ENCODE data around the gene WBP1.
"Not testable (repeated sequence)": the region's sequence is repeated elsewhere in the genome, so short reads cannot be mapped to it uniquely, and the experiment has no call there.

Gene WBP1

DNA sequence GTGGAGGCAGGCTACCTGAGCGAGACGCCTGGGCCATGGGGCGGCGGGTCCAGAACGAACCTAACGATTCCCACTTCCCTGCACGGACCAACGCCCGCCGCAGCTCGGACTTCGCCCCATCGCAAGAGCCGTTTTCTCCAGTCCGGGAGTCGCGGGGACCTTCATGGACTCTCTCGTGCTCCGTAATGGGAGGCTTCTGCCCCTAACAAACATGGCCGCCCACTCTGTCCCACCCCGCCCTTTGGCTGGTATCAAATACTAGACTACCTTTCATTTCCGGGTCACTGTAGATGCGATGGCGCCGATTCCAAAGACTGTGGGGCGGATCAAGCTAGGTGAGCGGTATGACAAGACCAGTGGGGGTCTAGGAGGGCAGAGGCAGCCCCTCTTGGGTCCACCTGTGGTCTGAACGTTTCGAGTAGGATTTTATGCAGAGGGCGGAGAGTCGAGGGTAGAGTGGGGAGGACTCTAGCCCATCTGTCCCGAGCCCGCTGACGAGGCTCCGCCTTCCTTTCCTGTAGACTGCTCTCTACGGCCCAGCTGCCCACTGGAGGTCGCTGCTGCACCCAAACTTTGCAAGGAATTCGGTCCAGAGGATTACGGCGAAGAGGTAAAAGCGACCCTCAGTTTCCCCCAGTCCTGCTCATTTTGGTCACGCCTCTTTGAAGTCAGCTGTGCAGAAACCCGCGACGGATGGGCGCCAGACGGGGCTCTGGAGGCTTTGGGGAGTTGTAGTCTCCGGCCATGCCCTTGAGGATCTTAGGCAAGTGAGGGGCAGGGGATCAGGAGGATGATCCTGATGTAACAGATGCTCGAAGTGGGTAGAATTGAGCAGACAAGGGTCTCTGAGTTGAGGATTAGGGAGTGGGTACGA lies 24.8 kb downstream of the WBP1 start, which contains the start of the genes CCDC142 and TTC31:
Gene CCDC142, minus strand, starts transcription at position 198 of the 874 bp plus-strand sequence. Its CDS starts 161 bp downstream, at position 37.
Gene TTC31, plus strand, starts transcription at position 281 of the 874 bp plus-strand sequence. Its CDS starts 15 bp downstream, at position 296.
- peak; percentile 84 to 89 (median 86) for DNase-seq (ENCODE audit: low read depth in 3 of 3)

- DNase-seq (ENCODE audit: low read depth in 3 of 3): not testable (repeated sequence)
Observed at GRCh38 chr2:74483675-74484164, 25.5 kb downstream of the WBP1 start.

DNA sequence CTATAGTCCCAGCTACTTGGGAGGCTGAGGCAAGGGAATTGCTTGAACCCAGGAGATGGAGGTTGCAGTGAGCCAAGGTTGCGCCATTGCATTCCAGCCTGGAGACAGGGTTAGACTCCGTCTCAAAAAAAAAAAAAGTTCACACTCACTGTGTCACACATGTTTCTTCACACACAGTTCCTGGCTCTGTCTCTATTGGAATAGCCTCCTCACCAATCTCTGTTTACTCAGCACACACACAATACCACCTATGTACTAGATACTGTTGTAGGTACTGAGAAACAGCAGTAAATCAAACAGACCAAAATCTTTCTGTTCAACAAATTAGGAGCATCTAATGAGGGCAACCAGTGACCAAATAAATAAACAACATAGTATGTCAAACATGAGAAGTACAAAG lies 27.9 kb downstream of the WBP1 start:
- DNase-seq (ENCODE audit: low read depth in 3 of 3): no peak

GRCh38 chr2:74488643-74489481 lies 30.6 kb downstream of the WBP1 start:
- no peak for DNase-seq (ENCODE audit: low read depth in 3 of 3)

- no peak for DNase-seq (ENCODE audit: low read depth in 3 of 3)
Observed at GRCh38 chr2:74489906-74490305, 31.7 kb downstream of the WBP1 start.

DNA sequence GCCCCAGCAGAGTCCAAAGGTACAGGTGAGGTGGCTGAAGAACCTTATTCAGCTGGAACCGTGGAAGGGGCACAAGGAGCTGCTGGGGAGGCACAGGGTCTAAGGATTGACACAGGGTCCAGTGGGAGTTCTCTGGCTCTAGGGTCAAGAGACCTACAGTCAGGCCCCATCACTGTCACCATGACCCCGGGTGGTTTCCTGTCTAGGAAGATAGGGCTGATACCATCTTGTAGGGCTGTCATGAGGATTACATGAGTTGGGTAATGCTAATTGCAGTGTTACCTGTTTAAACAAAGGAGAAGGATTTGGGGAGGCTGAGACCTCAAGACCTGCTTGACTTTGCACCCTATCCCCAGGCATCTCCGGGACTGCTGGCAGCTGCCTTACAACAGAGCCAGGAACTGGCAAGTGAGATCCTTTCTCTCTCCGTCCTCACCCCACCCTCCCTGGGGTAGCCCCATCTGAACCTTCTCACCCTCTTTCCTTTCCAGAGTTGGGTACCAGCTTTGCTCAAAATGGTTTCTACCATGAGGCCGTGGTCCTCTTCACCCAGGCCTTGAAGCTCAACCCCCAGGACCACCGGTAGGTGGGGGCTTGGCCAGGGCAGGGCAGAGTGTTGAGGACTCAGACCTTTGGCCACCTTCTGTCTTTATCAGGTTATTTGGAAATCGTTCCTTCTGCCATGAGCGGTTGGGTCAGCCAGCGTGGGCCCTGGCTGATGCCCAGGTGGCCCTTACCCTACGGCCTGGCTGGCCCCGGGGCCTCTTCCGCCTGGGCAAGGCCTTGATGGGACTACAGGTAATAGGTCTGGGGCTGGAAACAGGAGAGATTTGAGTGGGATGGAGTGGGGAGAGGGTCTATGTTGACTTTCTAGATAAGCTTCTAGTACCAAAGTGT lies 33.7 kb downstream of the WBP1 start:
- no peak for DNase-seq (ENCODE audit: low read depth in 3 of 3)

DNA sequence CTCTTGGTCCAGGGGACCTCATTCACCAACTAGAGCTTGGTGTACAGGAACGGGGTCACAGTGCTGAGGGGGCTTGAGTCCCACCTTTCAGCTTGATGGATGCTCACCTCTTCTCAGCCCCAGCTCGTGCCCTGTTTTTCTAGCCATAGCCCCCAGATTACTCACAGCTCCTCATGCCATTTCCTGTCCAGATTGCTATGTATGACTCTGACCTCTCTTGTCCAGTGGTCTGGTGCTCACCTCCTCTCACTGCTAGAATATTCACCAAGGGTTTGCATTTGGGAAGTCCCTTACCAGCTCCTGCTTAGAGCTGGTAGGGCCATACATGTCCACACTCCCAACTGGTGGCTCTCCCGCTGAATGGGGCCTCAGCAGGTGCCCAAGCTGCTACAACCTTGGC lies 35.3 kb downstream of the WBP1 start:
- no peak for DNase-seq (ENCODE audit: low read depth in 3 of 3)

- DNase-seq (ENCODE audit: low read depth in 3 of 3): no peak
Observed at GRCh38 chr2:74495440-74495839, 37.2 kb downstream of the WBP1 start.

GRCh38 chr2:74496997-74497776 lies 38.9 kb downstream of the WBP1 start:
- DNase-seq (ENCODE audit: low read depth in 3 of 3): no peak

DNA sequence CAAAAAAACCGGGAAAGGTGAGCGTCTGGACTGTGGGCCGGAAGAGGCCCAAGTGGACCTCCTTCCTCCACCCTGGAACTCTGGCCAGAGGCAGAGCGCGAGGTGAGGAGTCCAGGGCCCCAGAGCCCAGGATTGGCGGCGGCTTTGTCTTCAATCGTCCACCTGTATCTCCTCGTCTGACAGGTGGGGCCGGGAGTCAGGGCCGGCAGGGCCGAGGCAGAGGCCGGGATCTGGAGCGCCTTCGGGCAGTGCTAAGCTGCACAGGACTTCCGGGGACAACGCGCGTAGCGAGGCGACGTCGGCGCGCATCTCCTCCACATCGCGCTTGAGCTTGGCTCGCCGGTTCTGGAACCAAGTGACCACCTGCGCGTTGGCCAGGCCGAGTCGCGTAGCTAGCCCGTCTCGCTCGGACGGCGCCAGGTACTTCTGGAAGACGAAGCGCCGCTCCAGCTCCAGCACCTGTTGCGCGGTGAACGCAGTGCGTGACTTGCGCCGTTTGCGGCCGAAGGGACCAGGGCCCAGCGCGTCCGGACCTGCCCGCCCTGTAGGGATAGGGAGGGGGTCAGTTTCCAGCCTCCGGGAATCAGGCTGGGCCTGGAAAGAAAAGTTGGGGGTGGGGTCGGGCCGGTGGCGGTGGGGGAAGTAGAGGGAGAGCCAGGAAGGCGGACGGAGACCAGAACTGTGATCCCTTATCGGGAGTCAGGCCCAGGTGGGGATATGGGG lies 39.7 kb downstream of the WBP1 start:
- DNase-seq (ENCODE audit: low read depth in 3 of 3): no peak

DNA sequence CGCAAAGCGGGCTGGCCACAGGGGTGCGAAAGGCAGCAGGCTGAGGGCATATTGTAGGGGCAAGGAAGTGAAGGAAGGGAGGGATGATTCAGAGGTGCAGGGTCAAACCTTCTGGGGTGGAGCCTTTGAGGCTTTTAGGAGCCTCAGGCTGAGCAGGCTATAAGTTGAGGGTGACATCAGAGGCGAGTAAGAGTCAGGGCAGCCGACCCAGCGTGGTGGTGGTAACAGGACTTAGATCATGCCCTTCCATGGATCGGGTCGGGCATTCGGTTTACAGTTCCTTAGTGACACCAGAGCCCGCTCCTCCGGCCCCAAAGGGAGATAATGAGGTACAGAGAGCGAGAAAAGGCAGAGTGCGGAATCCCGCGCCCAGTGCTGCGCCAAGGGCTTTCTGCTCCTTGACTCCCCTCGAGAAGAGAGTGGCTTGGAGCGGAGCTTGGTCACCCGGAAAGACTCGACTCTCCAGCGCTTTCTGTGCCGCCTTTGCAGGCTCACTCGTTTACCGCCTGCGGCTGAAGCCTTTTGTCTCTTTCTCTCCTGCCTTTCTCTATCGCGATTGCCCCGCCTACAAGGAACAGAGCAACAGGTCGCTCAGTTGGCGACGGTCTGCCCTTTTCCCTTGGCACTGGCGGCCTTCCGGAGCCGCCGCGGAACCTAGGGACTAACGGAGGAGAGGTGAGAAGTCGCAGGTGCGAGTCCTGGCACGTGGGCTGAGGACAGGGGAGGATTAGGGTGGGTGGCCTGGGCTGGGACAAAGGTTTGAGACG lies 40.4 kb downstream of the WBP1 start:
- DNase-seq (ENCODE audit: low read depth in 3 of 3): no peak

DNA sequence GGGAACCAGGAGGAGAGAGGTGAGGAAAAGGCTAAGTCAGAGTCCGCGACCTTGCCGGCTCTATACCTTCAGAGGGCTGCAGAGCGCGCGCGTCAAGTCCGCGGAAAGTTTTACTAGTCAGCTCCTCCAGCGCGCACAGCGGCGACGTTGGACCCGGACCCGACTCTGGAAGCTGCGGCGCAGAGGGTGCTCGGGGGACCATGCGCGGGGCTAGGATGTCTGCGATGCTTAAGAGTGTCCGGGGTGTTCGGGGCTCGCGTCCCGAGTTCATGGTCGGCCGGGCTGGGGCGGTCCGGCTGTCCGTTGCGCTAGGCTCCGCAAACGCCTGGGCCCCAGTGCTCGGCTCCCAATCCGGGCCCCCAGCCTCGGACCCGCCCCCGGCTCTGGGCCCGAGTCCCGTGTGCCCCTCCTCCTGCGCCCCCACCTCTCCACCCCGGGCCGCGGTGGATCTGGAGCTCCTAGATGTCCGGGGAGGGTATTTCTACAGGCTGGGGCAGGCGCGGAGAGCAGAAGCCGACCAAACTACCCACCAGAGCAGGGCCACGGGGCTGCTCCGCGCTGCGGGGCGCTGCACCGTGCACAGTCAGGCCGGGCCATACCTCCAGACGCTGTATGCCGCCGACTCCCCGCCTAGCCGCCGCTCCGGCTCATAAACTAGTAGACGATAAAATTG lies 41.2 kb downstream of the WBP1 start, which contains the start of gene LBX2:
Gene LBX2, minus strand, starts transcription at position 337 of the 673 bp plus-strand sequence. Its CDS starts 66 bp downstream, at position 271.
- DNase-seq (ENCODE audit: low read depth in 3 of 3): peak in 1 of 3 experiments; percentile 29

DNA sequence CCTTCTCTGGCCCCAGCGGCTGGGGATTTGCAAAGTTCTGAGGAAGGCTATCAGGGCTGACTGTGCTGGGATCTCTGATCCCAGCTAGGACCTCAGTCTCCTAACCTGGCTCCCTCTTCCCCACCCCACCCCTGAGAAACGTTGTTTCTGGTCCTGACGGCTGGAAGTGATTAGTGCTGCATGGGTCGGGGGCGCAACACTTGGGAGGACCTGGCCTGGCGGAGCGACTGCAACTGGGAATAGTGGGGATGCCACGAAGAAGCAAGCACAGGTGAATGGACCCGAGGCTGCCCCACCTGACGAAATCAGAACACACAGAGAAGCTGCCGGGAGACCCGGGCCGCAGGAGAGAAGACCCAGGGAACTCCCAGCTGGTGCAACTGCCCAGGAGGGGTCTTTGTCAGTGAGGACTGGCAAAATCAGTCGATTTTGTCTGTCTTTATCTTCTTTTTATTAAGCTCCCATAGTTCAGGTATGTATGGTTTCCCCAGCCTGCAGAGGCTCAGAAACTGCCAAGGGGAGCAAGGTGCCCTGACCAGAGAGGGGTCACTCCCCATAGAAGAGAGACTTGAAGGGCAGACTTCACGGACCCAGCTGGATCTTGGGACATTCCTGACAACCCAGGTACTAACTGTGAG lies 41.8 kb downstream of the WBP1 start:
- DNase-seq (ENCODE audit: low read depth in 3 of 3): no peak

GRCh38 chr2:74500578-74500946 lies 42.3 kb downstream of the WBP1 start:
- no peak for DNase-seq (ENCODE audit: low read depth in 3 of 3)

DNA sequence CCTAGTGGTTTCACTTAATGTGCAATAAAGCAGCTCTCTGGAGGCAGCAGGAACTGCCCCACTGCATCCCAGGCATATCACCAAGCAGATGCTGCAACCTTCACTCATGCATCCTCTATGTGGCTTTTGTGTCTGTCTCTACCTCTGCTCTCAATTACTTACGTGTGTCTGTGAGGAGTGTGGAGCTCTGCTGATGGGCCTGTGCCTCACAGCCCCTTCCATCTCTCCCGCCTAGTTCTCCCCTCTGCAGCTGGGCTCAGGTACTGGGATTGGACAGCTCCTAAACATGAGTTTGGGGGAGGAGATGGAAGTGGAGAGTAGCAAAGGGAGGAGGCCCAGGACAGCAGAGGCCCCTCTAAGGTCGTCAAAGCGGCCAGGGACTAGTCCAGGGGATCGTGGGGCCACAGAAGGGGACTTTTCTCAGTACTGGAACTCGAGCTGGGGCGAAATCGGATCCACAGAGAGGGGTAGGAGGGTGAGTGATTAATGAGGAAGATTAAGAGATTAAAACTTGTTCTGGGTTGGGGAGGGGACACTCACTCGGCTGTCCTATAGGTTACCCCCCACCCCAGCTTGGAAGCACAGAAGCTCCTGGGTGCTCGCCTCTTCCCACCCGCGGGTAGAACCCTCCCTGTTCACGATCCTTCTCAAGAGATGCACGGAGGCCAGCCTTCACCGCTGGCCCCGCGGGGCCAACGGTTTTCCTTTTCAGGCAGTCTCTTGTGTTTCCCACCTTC lies 43.3 kb downstream of the WBP1 start:
- no peak for DNase-seq (ENCODE audit: low read depth in 3 of 3)

- no peak for DNase-seq (ENCODE audit: low read depth in 3 of 3)
Observed at GRCh38 chr2:74502147-74502719, 44.0 kb downstream of the WBP1 start.
